Measurements from ENCODE around the gene PLBD1.

The PLBD1 gene

GRCh38 chr12:14495326-14495725 is 72.4 kb downstream of the PLBD1 start:
- DNase-seq (ENCODE audit: extremely low read depth, insufficient read length), result no peak
- no peaks in the 10 kb centered on the region for H3K27me3 ChIP-seq (replicated peaks; ENCODE audit: control insufficient read depth, insufficient read depth, low read length)
- H3K36me3 ChIP-seq (ENCODE audit: control insufficient read depth, insufficient read depth, low read length), result peaks cover 8% of the 10 kb centered on the region
- no peak overlapping the region for H3K4me3 ChIP-seq (replicated peaks; ENCODE audit: low read depth, low read length)
- no peak for TF ChIP-seq CTCF (IDR thresholded peaks at IDR 0.05; ENCODE audit: insufficient read depth, low read length, poor library complexity, severe bottlenecking)

- Histone ChIP-seq H3K36me3 (ENCODE audit: control insufficient read depth, insufficient read depth, low read length) (peaks cover 23% of the 10 kb centered on the region), H3K4me3 (replicated peaks; ENCODE audit: low read depth, low read length) (no peak overlapping the region), H3K27me3 (replicated peaks; ENCODE audit: control insufficient read depth, insufficient read depth, low read length) (no peaks in the 10 kb centered on the region)
- DNase-seq (ENCODE audit: extremely low read depth, insufficient read length), result no peak
- TF ChIP-seq CTCF (IDR thresholded peaks at IDR 0.05; ENCODE audit: insufficient read depth, low read length, poor library complexity, severe bottlenecking), result no peak
These were observed 84.8 kb downstream of the PLBD1 start for GRCh38 chr12:14482886-14483285.

GRCh38 chr12:14482361-14482760 is 85.3 kb downstream of the PLBD1 start:
- no peak for DNase-seq (ENCODE audit: extremely low read depth, insufficient read length)
- Histone ChIP-seq H3K27me3 (replicated peaks; ENCODE audit: control insufficient read depth, insufficient read depth, low read length) (no peaks in the 10 kb centered on the region), H3K4me3 (replicated peaks; ENCODE audit: low read depth, low read length) (no peak overlapping the region), H3K36me3 (ENCODE audit: control insufficient read depth, insufficient read depth, low read length) (peaks cover 23% of the 10 kb centered on the region)
- TF ChIP-seq CTCF (IDR thresholded peaks at IDR 0.05; ENCODE audit: insufficient read depth, low read length, poor library complexity, severe bottlenecking), result no peak

GRCh38 chr12:14481201-14481600 is 86.5 kb downstream of the PLBD1 start:
- Histone ChIP-seq H3K4me3 (replicated peaks; ENCODE audit: low read depth, low read length) (no peak overlapping the region), H3K36me3 (ENCODE audit: control insufficient read depth, insufficient read depth, low read length) (peaks cover 23% of the 10 kb centered on the region), H3K27me3 (replicated peaks; ENCODE audit: control insufficient read depth, insufficient read depth, low read length) (no peaks in the 10 kb centered on the region)
- TF ChIP-seq CTCF (IDR thresholded peaks at IDR 0.05; ENCODE audit: insufficient read depth, low read length, poor library complexity, severe bottlenecking), result no peak
- no peak for DNase-seq (ENCODE audit: extremely low read depth, insufficient read length)

- Histone ChIP-seq H3K27me3 (replicated peaks; ENCODE audit: control insufficient read depth, insufficient read depth, low read length) (no peaks in the 10 kb centered on the region), H3K4me3 (replicated peaks; ENCODE audit: low read depth, low read length) (no peak overlapping the region), H3K36me3 (ENCODE audit: control insufficient read depth, insufficient read depth, low read length) (peaks cover 16% of the 10 kb centered on the region)
- no peak for TF ChIP-seq CTCF (IDR thresholded peaks at IDR 0.05; ENCODE audit: insufficient read depth, low read length, poor library complexity, severe bottlenecking)
- no peak for DNase-seq (ENCODE audit: extremely low read depth, insufficient read length)
These were observed 88.7 kb downstream of the PLBD1 start for GRCh38 chr12:14479004-14479403.

- Histone ChIP-seq H3K36me3 (ENCODE audit: control insufficient read depth, insufficient read depth, low read length) (peaks cover 7% of the 10 kb centered on the region), H3K27me3 (replicated peaks; ENCODE audit: control insufficient read depth, insufficient read depth, low read length) (no peaks in the 10 kb centered on the region), H3K4me3 (replicated peaks; ENCODE audit: low read depth, low read length) (no peak overlapping the region)
- no peak for TF ChIP-seq CTCF (IDR thresholded peaks at IDR 0.05; ENCODE audit: insufficient read depth, low read length, poor library complexity, severe bottlenecking)
- no peak for DNase-seq (ENCODE audit: extremely low read depth, insufficient read length)
These were observed 93.9 kb downstream of the PLBD1 start for GRCh38 chr12:14473707-14474287.

All from GM06990 (cell line).